ENCODE measurements around the gene PSAPL1. TPM values are rescaled to one million over a fixed set of nuclear protein-coding genes. Genes with fewer than 3 reads are reported as not detected.
"Not testable (repeated sequence)": the region's sequence is repeated elsewhere in the genome, so short reads cannot be mapped to it uniquely, and the experiment has no call there.

Gene PSAPL1
- total RNA-seq, 1 experiment from 2014 or later: not detected

- in situ Hi-C loops (cut with HindIII; ENCODE audit: low pct_unique_long_range_greater_than_20kb, low sequenced_read_pairs): no loop called here
- DNase-seq (ENCODE audit: low read depth, low spot score): no peak
Measured at GRCh38 chr4:7462509-7462971, 27.8 kb upstream of the PSAPL1 start.

GRCh38 chr4:7461230-7461629, 26.5 kb upstream of the PSAPL1 start:
- in situ Hi-C loops (cut with HindIII; ENCODE audit: low pct_unique_long_range_greater_than_20kb, low sequenced_read_pairs): no loop called here
- no peak for DNase-seq (ENCODE audit: low read depth, low spot score)

- in situ Hi-C loops (cut with HindIII; ENCODE audit: low pct_unique_long_range_greater_than_20kb, low sequenced_read_pairs): no loop called here
- no peak for DNase-seq (ENCODE audit: low read depth, low spot score)
Measured at GRCh38 chr4:7460566-7460965, 25.8 kb upstream of the PSAPL1 start.

GRCh38 chr4:7459471-7459870, 24.7 kb upstream of the PSAPL1 start:
- in situ Hi-C loops (cut with HindIII; ENCODE audit: low pct_unique_long_range_greater_than_20kb, low sequenced_read_pairs): no loop called here
- no peak for DNase-seq (ENCODE audit: low read depth, low spot score)

- in situ Hi-C loops (cut with HindIII; ENCODE audit: low pct_unique_long_range_greater_than_20kb, low sequenced_read_pairs): no loop called here
- DNase-seq (ENCODE audit: low read depth, low spot score): no peak
Measured at GRCh38 chr4:7458477-7458876, 23.7 kb upstream of the PSAPL1 start.

GRCh38 chr4:7458066-7458425, 23.3 kb upstream of the PSAPL1 start:
- in situ Hi-C loops (cut with HindIII; ENCODE audit: low pct_unique_long_range_greater_than_20kb, low sequenced_read_pairs): no loop called here

GRCh38 chr4:7457201-7458065, 22.7 kb upstream of the PSAPL1 start:
- in situ Hi-C loops (cut with HindIII; ENCODE audit: low pct_unique_long_range_greater_than_20kb, low sequenced_read_pairs): no loop called here
- no peak for DNase-seq (ENCODE audit: low read depth, low spot score)

More at GRCh38 chr4:7458066-7458425, 23.3 kb upstream of the PSAPL1 start:
- DNase-seq (ENCODE audit: low read depth, low spot score): no peak

GRCh38 chr4:7452802-7453201, 18.1 kb upstream of the PSAPL1 start:
- in situ Hi-C loops (cut with HindIII; ENCODE audit: low pct_unique_long_range_greater_than_20kb, low sequenced_read_pairs); DNase-seq (ENCODE audit: low read depth, low spot score): not testable (repeated sequence)

GRCh38 chr4:7451800-7452199, 17.1 kb upstream of the PSAPL1 start:
- in situ Hi-C loops (cut with HindIII; ENCODE audit: low pct_unique_long_range_greater_than_20kb, low sequenced_read_pairs): no loop called here
- no peak for DNase-seq (ENCODE audit: low read depth, low spot score)

- in situ Hi-C loops (cut with HindIII; ENCODE audit: low pct_unique_long_range_greater_than_20kb, low sequenced_read_pairs): no loop called here
- DNase-seq (ENCODE audit: low read depth, low spot score): no peak
Measured at GRCh38 chr4:7451434-7451789, 16.7 kb upstream of the PSAPL1 start.

- DNase-seq (ENCODE audit: low read depth, low spot score): no peak
- in situ Hi-C loops (cut with HindIII; ENCODE audit: low pct_unique_long_range_greater_than_20kb, low sequenced_read_pairs): no loop called here
Measured at GRCh38 chr4:7450775-7451433, 16.2 kb upstream of the PSAPL1 start.

- in situ Hi-C loops (cut with HindIII; ENCODE audit: low pct_unique_long_range_greater_than_20kb, low sequenced_read_pairs): no loop called here
- no peak for DNase-seq (ENCODE audit: low read depth, low spot score)
Measured at GRCh38 chr4:7448036-7448435, 13.3 kb upstream of the PSAPL1 start.

GRCh38 chr4:7447236-7447635, 12.5 kb upstream of the PSAPL1 start:
- in situ Hi-C loops (cut with HindIII; ENCODE audit: low pct_unique_long_range_greater_than_20kb, low sequenced_read_pairs): no loop called here
- DNase-seq (ENCODE audit: low read depth, low spot score): no peak

- no peak for DNase-seq (ENCODE audit: low read depth, low spot score)
- in situ Hi-C loops (cut with HindIII; ENCODE audit: low pct_unique_long_range_greater_than_20kb, low sequenced_read_pairs): no loop called here
Measured at GRCh38 chr4:7444731-7445130, 10.0 kb upstream of the PSAPL1 start.

GRCh38 chr4:7444314-7444713, 9.6 kb upstream of the PSAPL1 start:
- in situ Hi-C loops (cut with HindIII; ENCODE audit: low pct_unique_long_range_greater_than_20kb, low sequenced_read_pairs): no loop called here

GRCh38 chr4:7442574-7443162, 7.9 kb upstream of the PSAPL1 start:
- in situ Hi-C loops (cut with HindIII; ENCODE audit: low pct_unique_long_range_greater_than_20kb, low sequenced_read_pairs): no loop called here
- DNase-seq (ENCODE audit: low read depth, low spot score): no peak

More at GRCh38 chr4:7444314-7444713, 9.6 kb upstream of the PSAPL1 start:
- DNase-seq (ENCODE audit: low read depth, low spot score): no peak

GRCh38 chr4:7441201-7441600, 6.5 kb upstream of the PSAPL1 start:
- in situ Hi-C loops (cut with HindIII; ENCODE audit: low pct_unique_long_range_greater_than_20kb, low sequenced_read_pairs): no loop called here
- DNase-seq (ENCODE audit: low read depth, low spot score): no peak

GRCh38 chr4:7439699-7440098, 5.0 kb upstream of the PSAPL1 start:
- in situ Hi-C loops (cut with HindIII; ENCODE audit: low pct_unique_long_range_greater_than_20kb, low sequenced_read_pairs): no loop called here
- no peak for DNase-seq (ENCODE audit: low read depth, low spot score)

GRCh38 chr4:7436256-7436655, 1.5 kb upstream of the PSAPL1 start:
- in situ Hi-C loops (cut with HindIII; ENCODE audit: low pct_unique_long_range_greater_than_20kb, low sequenced_read_pairs): no loop called here
- DNase-seq (ENCODE audit: low read depth, low spot score): no peak
